ENCODE results near the gene TMUB1.
A peak's percentile ranks its signal among the peaks of the same experiment; 100 is the strongest.

The TMUB1 gene

DNA sequence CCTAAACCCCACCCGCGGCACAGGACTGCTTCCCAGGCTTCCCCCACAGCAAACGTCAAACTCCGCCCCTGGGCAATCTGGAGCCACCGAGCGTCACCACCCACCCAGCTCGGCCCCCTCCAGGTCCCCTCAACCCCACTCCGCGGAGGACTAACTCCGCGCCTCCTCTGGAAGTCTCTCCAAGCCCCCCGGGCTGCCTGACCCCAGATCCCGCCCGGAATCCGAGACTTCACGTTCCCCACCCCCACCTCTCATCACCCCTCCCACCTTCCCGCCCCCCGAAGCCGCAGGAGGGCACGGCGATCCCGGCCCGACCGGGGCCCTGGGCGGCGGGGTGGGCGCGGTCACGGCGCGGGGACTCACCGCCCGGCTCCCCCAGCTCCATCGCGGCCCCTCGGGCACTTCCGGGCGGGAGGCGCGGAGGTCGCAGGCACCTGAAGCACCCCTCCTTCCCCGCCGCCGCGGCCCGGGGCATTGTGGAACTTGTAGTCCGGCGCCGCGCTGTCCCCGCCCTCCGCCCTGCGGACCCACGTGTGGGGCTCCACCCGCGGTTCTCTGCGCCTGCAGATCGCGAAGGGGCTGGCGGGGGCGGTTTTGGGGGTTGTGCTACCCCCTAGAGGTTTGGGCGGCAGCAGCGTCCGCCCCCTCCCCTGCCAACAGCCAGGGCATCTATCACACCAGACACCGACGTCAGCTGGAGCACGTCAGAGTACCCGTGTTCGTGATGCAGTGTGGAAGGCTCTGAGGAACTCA lies at the start of gene TMUB1:
Gene TMUB1, minus strand, starts transcription at position 423 of the 753 bp plus-strand sequence. CDS start 930 bp downstream, outside the sequence.
- DNase-seq = peak; percentile 31

DNA sequence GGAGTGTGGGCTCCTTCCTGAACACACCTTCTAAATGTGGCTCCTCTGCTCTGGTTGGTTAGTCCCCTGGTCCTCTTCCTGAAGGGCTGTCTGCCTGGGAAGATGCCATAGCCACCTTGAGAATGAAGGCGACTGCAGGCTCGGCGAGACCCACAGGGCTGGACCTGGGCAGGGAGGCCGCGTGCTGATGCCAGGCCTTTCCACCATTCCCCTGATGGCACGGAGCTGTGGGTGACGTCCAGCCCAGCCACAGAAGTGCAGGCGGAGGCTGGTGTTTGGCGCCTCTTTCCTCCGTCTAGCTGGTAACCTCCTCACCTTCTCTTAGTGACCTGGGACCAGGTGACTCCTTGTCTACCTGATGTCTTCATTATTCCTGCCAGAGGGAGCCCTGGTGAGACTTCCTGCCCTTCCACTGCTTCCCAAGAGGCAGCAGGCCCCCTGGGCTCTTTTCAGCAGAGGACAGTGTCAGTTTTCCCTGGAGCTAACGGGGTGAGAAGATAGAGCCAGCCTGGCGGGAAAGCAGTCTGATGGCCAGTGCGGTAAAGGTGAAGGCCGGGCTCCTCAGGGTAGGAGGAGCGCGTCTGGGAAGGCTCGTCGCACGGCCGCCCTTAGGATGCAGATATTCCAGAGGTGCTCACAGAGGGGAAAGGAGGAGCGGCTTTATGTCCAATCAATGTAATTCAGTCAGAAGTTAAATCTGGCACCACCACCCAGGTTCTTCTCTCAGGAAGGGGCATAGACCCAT lies 49.3 kb upstream of the TMUB1 start:
- DNase-seq = no peak

GRCh38 chr7:151131592-151132293 lies 48.5 kb upstream of the TMUB1 start:
- DNase-seq = no peak

DNA sequence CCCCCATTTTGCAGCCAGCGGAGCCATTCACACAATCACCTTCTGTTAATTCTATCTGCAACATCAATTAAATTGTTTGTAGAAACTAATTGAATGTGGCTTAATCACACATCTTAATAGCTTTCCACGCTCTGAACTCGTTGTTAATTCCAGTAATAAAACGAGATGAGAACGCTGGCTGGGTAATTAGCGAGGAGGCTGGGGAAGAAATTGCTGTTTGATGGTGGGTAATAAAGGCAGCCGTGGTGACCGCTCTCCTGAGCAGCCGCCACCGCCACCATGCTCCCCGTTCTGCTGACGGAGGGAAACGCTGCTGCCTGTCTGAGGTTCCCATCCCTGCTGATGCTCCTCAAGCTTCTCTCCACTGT lies 47.9 kb upstream of the TMUB1 start:
- DNase-seq = no peak

DNA sequence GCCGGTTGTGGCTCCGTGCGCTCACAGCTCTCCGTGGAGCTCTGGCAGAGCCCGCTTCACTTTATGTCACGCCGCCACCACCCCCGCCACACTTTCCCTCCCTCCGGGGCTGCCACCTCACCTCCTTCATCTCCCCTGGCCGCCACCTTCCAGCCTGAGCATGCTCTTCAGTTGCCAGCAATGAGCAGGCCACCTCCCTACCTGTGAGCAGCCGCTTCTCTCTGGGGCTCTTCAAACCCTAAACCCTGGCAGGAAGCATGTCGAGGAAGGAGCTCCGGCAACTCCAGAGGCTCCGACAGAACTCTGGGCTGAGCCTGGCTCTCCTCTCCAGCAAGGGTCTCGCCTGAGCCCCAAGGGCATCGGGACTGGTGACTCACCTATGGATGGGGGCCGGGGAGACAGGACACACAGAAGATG lies 47.5 kb upstream of the TMUB1 start:
- DNase-seq = no peak

- DNase-seq = no peak
Measured at GRCh38 chr7:151129960-151130591, 46.8 kb upstream of the TMUB1 start.

GRCh38 chr7:151129117-151129959 lies 46.0 kb upstream of the TMUB1 start:
- no peak for DNase-seq

GRCh38 chr7:151128716-151129115 lies 45.4 kb upstream of the TMUB1 start:
- DNase-seq = no peak

GRCh38 chr7:151128144-151128543 lies 44.9 kb upstream of the TMUB1 start:
- no peak for DNase-seq

DNA sequence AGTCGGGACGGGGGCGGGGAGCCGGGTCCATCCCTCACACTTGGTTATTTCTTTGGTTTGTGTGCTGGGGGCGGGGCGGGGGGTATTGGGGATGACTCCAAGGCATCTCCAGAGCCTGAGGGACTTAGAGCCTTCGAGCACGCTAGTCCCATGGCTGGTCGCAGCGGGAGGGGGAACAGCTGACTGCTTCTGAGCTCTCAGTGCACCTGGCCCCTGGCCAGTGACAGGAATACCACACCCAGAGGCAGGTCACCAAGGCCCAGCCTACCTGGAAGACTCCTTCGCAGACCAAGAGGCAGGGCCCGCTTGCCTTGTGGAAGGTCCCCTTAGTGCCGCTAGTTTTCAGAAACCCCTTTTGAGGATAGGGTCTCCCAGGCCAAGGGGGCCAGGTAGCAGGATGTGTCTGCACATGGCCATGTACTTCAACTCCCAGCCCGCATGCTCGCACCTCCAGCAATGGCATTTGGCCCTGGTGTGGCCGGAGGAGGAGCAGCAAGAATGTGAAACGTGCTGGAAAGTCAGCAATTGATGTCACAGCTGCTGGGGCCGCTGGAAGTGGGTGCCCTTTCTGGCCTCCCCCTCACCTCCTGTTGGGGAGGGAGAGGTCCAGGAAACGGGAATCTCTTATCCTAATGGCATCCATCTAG lies 43.3 kb upstream of the TMUB1 start:
- no peak for DNase-seq

DNA sequence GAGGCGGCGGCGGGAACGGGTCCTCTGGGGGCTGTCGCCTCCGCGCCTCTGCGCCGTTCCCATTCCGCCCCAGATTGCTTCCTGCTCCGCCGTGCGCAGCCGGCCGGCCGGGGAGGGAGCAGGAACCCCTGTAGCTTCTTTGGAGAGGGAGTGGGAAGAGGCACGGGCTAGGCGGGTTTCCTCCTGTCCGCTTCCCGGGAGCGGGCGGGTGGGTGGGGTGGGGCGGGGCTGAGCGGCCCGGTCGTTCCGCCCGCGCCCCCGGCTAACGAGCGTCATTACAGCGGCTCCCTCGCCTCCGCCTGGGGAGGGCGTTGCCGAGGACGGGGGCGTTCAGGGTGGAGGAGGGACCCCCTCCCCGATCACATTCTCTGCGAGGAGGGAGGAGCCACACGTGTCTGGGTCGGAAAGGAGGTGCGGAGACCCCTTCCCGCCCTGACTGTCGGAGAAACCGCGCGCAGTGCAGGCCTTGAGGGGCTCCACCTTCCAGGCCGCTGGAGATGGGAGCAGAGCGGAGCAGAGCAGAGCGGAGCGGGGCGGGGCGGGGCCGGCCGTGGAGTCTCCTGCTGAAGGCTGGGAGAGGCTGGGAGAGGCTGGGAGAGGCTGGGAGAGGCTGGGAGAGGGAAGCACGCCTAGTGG lies 42.7 kb upstream of the TMUB1 start:
- DNase-seq = no peak

- no peak for DNase-seq
Measured at GRCh38 chr7:151125470-151125845, 42.2 kb upstream of the TMUB1 start.

GRCh38 chr7:151124899-151125399 lies 41.7 kb upstream of the TMUB1 start:
- DNase-seq = no peak

GRCh38 chr7:151124481-151124880 lies 41.2 kb upstream of the TMUB1 start:
- no peak for DNase-seq

- DNase-seq = peak; percentile 40
Measured at GRCh38 chr7:151123822-151124464, 40.6 kb upstream of the TMUB1 start.

- no peak for DNase-seq
Measured at GRCh38 chr7:151123158-151123821, 40.0 kb upstream of the TMUB1 start.

DNA sequence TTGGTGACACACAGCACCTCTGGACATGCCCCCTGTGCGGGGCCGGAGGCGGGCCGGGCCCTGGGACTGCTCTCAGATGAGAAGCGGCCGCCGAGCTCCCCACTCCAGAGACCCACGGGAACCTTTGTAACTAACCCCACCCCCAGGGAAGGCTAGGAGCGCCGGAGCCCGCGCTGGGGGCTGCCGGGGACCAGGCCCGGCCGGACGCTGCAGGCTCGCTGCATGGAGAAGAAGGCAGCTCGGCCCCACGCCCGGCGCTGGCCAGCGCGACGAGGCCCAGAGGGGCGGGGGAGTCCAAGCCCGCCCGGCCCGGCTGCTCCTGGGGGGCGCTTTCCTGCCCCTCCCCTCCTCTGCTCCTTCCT lies 39.5 kb upstream of the TMUB1 start:
- no peak for DNase-seq

DNA sequence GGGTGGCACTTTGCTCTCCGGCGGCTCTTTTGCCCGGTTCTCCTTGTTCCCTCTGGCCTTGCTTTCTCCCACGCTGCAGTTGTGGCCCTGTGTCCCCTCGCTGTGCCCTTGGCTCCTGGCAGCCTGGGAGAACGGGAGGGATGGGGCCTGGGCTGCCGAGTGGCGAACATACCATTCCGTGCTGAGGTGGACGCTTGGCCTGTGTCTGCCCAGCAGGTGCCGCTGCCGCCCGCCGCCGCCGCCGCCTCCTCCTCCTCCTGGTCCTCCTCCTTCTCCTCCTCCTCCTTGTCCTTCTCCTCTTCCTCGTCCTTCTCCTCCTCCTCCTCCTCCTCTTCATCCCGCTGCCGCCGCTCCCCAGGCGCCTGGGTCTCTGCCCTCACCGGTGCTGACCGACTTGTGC lies 39.0 kb upstream of the TMUB1 start:
- DNase-seq = no peak

DNA sequence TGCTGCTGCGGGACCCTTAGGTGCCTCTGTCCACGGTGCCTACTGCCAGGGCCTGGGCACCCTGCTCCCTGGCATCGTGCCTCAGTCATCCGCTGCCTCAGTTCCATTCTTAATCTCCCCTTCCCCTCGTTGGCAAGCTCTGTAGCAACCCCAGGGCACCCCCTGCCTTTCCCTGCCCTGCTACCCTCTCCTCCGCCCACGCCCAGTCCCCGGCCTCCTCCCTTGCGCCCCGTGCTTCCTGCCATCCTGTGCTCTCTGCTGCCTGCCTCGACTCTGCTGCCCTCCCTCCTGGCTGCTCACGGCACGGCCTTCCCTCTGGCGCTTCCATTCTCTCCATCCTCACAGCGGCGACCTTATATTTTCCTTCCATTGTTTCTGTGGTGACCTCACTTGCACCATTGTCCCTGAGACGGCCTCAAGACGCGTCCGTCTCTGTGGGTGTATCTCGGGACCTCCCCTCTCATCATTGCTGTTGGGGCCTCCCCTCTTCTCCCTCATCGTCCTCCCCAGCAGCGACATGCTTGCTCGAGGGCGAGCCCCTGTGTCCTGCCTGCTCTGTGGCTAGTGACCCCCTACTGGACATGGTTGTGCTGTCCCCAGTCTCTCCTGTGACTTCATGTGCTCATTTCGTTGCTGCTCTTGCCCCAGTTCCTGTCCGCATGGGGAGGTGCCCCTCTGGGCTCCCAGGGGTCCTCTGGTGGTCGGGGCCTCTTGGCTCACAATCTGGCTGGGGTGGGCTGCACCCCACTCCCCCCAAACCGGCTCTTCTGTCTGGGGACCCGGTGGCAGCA lies 38.3 kb upstream of the TMUB1 start:
- DNase-seq = no peak
